HepG2 (cell line): ENCODE results near the gene UBE2D3. TPM values are rescaled to one million over a fixed set of nuclear protein-coding genes. Genes with fewer than 3 reads are reported as not detected.

ENCODE experiments used
- CCAR2 ChIP-seq: fragments of 200-400 bp; formaldehyde crosslinking; optimal IDR thresholded peaks from 2 replicates; pipeline ENCODE3; 2018; ENCODE audit warnings: low read depth, mild to moderate bottlenecking, low read length, moderate library complexity
- NAIF1 ChIP-seq: sonication (generic); formaldehyde crosslinking; IDR thresholded peaks from 2 replicates; pipeline ENCODE4 v1.5.0; 2020; ENCODE audit warnings: mild to moderate bottlenecking, missing genetic modification reagents, borderline replicate concordance
- NBN ChIP-seq: fragments of 450-650 bp; conservative IDR thresholded peaks from 2 replicates; pipeline ENCODE4 v1.6.1; 2017
- NCOR1 ChIP-seq: fragments of 200-600 bp; sonication (generic); IDR thresholded peaks from 2 replicates; pipeline ENCODE4 v1.7.0; 2017; ENCODE audit warnings: antibody characterized with exemption, low read length, borderline replicate concordance
- NFATC3 ChIP-seq: sonication (generic); formaldehyde crosslinking; IDR thresholded peaks from 2 replicates; pipeline ENCODE4 v1.5.1; 2020; ENCODE audit warnings: mild to moderate bottlenecking, missing genetic modification reagents
- NR1H2 ChIP-seq: sonication (generic); formaldehyde crosslinking; IDR thresholded peaks from 2 replicates; pipeline ENCODE4 v1.8.1; 2022; ENCODE audit warnings: low read depth, missing genetic modification reagents, borderline replicate concordance
- POLR2G ChIP-seq: fragments of 200-400 bp; formaldehyde crosslinking; IDR thresholded peaks from 2 replicates; pipeline ENCODE4 v1.6.1; 2018; ENCODE audit warnings: mild to moderate bottlenecking, low read depth, low read length, moderate library complexity
- ZNF230 ChIP-seq: sonication (generic); formaldehyde crosslinking; IDR thresholded peaks from 2 replicates; pipeline ENCODE4 v1.4.0; 2020; ENCODE audit warnings: mild to moderate bottlenecking, missing genetic modification reagents
- ZNF530 ChIP-seq: sonication (generic); formaldehyde crosslinking; IDR thresholded peaks from 2 replicates; pipeline ENCODE4 v1.5.0; 2020; ENCODE audit warnings: low read depth, mild to moderate bottlenecking, missing genetic modification reagents
- ZNF766 ChIP-seq: sonication (generic); formaldehyde crosslinking; IDR thresholded peaks from 2 replicates; pipeline ENCODE4 v1.5.0; 2020; ENCODE audit warnings: missing genetic modification reagents, borderline replicate concordance
- ZNF781 ChIP-seq: sonication (generic); formaldehyde crosslinking; IDR thresholded peaks from 2 replicates; pipeline ENCODE4 v1.5.1; 2020; ENCODE audit warnings: borderline replicate concordance, mild to moderate bottlenecking, missing genetic modification reagents; ENCODE audit errors: not compliant biosample characterization
- polyA plus RNA-seq, 8 experiments: library from polyadenylated mRNA; depleted of rRNA in 3 of 8; stranded (reverse) in 7 of 8; unstranded in 1 of 8; fragments of >200 nt; fragmentation: Illumina TruSeq in 4 of 8; extraction: Trizol in 4 of 8; gene quantifications; 2 replicates each; pipeline versions ENCODE4 v1.2.1 to v1.2.3, GENCODE V29; 2011 to 2016; ENCODE audit warnings: low read depth in 4 of 8, missing spikeins in 1 of 8, mixed read lengths in 1 of 8; ENCODE audit not compliant: insufficient read depth in 1 of 8
- total RNA-seq, 5 experiments: library from RNA; depleted of rRNA; stranded (reverse); fragments of >200 nt; fragmentation: Illumina TruSeq; extraction: Trizol; gene quantifications; 2 replicates each; pipeline ENCODE4 v1.2.3, GENCODE V29; 2016; ENCODE audit warnings: low read depth in 1 of 5
- TF ChIP-seq, protein P1 (sequence below): sonication (generic); formaldehyde crosslinking; IDR thresholded peaks from 2 replicates; pipeline ENCODE4 v1.8.1; 2023; ENCODE audit warnings: missing genetic modification reagents, inconsistent platforms, borderline replicate concordance
- TF ChIP-seq, protein P2 (sequence below), 2 experiments: sonication (generic) in 1 of 2; formaldehyde crosslinking in 1 of 2; IDR thresholded peaks; 2 replicates each; pipeline versions ENCODE4 v1.5.1 to v1.6.1; 2011 to 2020; ENCODE audit warnings: borderline replicate concordance in 1 of 2, low read depth in 1 of 2, low read length in 1 of 2, mild to moderate bottlenecking in 1 of 2, missing genetic modification reagents in 1 of 2, moderate library complexity in 1 of 2
- TF ChIP-seq, protein P3 (sequence below), 2 experiments: fragments of 450-650 bp in 1 of 2; sonication (generic) in 1 of 2; formaldehyde crosslinking; IDR thresholded peaks; 2 replicates each; pipeline versions ENCODE4 v1.5.0 to v1.8.0; 2020 to 2022; ENCODE audit warnings: mild to moderate bottlenecking in 1 of 2, missing genetic modification reagents in 1 of 2
- TF ChIP-seq, protein P4 (sequence below): IDR thresholded peaks from 2 replicates; pipeline ENCODE4 v1.6.1; 2016
- TF ChIP-seq, protein P5 (sequence below): sonication (generic); formaldehyde crosslinking; IDR thresholded peaks from 2 replicates; pipeline ENCODE4 v1.4.0; 2020; ENCODE audit warnings: missing genetic modification reagents
- TF ChIP-seq, protein P6 (sequence below): sonication (generic); formaldehyde crosslinking; IDR thresholded peaks from 2 replicates; pipeline ENCODE4 v1.9.0; 2021; ENCODE audit warnings: missing genetic modification reagents, borderline replicate concordance

Gene UBE2D3
- total and polyA plus RNA-seq, 2 of the 13 experiments (the other 11 are each of a cell fraction or from before 2014, with no cell fraction given), result 224 to 293 TPM

DNA sequence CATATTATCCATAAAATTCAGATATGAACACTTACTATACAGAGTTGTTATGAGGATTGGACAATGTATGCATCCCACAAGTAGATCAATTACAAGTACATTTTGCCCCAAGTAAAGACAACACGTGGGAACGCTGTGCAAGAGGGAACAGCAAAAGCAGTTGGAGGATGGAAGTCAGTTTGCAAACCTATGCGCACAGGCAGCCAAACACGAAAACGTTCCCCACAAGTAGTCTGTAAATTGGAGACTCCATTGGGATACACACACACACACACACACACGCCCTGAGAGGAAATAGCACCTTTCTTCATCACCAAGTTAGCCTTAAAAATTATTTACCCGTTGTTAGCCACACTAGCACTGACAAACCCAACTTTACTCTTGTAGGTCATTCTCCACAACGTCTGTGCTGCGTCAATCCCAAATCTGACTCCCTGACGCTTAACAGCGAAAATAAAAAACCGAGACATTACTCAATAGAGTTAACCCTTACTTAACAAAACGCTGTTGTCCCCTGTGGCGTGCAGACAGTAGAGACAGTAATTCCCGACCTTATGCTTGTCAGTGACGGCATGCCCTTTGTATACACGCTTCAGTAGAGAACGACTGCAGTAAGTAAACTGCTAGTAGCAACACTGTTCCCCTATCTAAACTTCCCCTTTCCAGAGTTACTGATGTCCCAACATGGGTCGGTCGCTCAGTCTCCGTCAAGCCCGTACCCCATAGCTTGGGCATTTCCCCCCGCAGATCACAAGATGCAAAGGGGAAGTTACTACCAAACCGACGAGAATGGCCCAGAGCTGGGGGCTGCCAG is 67.3 kb downstream of the UBE2D3 start (continued):
- TF ChIP-seq, protein P1, sequence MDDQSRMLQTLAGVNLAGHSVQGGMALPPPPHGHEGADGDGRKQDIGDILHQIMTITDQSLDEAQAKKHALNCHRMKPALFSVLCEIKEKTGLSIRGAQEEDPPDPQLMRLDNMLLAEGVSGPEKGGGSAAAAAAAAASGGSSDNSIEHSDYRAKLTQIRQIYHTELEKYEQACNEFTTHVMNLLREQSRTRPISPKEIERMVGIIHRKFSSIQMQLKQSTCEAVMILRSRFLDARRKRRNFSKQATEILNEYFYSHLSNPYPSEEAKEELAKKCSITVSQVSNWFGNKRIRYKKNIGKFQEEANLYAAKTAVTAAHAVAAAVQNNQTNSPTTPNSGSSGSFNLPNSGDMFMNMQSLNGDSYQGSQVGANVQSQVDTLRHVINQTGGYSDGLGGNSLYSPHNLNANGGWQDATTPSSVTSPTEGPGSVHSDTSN (CRISPR knock-in tag), result 0 out of 2 replicates have a peak, but pooled peaks have one; percentile 33
- TF ChIP-seq ZNF781 (CRISPR knock-in tag) (peak; percentile 17), NR1H2 (CRISPR knock-in tag) (no peak), ZNF230 (CRISPR knock-in tag) (0 out of 2 replicates have a peak, but pooled peaks have one; percentile 28), POLR2G (no peak), ZNF766 (no peak), NAIF1 (CRISPR knock-in tag) (no peak), CCAR2 (no peak), ZNF530 (CRISPR knock-in tag) (no peak), NCOR1 (peak; percentile 16; the same call in 1 of the 2 replicates), NFATC3 (CRISPR knock-in tag) (no peak), NBN (no peak)
- TF ChIP-seq, protein P2, sequence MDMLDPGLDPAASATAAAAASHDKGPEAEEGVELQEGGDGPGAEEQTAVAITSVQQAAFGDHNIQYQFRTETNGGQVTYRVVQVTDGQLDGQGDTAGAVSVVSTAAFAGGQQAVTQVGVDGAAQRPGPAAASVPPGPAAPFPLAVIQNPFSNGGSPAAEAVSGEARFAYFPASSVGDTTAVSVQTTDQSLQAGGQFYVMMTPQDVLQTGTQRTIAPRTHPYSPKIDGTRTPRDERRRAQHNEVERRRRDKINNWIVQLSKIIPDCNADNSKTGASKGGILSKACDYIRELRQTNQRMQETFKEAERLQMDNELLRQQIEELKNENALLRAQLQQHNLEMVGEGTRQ (IDR thresholded peaks at IDR 0.05; ENCODE audit: low read depth, low read length), result no peak
- TF ChIP-seq, protein P2 (CRISPR knock-in tag; IDR thresholded peaks at IDR 0.05; ENCODE audit: borderline replicate concordance), result no peak
- TF ChIP-seq, protein P3, sequence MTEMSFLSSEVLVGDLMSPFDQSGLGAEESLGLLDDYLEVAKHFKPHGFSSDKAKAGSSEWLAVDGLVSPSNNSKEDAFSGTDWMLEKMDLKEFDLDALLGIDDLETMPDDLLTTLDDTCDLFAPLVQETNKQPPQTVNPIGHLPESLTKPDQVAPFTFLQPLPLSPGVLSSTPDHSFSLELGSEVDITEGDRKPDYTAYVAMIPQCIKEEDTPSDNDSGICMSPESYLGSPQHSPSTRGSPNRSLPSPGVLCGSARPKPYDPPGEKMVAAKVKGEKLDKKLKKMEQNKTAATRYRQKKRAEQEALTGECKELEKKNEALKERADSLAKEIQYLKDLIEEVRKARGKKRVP (CRISPR knock-in tag; IDR thresholded peaks at IDR 0.05), result no peak; a peak in 1 of 4 replicates
- TF ChIP-seq, protein P4, sequence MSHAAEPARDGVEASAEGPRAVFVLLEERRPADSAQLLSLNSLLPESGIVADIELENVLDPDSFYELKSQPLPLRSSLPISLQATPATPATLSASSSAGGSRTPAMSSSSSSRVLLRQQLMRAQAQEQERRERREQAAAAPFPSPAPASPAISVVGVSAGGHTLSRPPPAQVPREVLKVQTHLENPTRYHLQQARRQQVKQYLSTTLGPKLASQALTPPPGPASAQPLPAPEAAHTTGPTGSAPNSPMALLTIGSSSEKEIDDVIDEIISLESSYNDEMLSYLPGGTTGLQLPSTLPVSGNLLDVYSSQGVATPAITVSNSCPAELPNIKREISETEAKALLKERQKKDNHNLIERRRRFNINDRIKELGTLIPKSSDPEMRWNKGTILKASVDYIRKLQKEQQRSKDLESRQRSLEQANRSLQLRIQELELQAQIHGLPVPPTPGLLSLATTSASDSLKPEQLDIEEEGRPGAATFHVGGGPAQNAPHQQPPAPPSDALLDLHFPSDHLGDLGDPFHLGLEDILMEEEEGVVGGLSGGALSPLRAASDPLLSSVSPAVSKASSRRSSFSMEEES, result no peak
- TF ChIP-seq, protein P5, sequence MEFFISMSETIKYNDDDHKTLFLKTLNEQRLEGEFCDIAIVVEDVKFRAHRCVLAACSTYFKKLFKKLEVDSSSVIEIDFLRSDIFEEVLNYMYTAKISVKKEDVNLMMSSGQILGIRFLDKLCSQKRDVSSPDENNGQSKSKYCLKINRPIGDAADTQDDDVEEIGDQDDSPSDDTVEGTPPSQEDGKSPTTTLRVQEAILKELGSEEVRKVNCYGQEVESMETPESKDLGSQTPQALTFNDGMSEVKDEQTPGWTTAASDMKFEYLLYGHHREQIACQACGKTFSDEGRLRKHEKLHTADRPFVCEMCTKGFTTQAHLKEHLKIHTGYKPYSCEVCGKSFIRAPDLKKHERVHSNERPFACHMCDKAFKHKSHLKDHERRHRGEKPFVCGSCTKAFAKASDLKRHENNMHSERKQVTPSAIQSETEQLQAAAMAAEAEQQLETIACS (CRISPR knock-in tag), result peak; percentile 13; the same call in 1 of the 2 replicates
- TF ChIP-seq, protein P6, sequence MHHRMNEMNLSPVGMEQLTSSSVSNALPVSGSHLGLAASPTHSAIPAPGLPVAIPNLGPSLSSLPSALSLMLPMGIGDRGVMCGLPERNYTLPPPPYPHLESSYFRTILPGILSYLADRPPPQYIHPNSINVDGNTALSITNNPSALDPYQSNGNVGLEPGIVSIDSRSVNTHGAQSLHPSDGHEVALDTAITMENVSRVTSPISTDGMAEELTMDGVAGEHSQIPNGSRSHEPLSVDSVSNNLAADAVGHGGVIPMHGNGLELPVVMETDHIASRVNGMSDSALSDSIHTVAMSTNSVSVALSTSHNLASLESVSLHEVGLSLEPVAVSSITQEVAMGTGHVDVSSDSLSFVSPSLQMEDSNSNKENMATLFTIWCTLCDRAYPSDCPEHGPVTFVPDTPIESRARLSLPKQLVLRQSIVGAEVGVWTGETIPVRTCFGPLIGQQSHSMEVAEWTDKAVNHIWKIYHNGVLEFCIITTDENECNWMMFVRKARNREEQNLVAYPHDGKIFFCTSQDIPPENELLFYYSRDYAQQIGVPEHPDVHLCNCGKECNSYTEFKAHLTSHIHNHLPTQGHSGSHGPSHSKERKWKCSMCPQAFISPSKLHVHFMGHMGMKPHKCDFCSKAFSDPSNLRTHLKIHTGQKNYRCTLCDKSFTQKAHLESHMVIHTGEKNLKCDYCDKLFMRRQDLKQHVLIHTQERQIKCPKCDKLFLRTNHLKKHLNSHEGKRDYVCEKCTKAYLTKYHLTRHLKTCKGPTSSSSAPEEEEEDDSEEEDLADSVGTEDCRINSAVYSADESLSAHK (CRISPR knock-in tag), result no peak; the same call in 1 of the 2 replicates
